Skeletal muscle tissue (tissue), 4 donors: ENCODE results near the gene RDH8. TPM values are rescaled to one million over a fixed set of nuclear protein-coding genes. Genes with fewer than 3 reads are reported as not detected.
A peak's percentile ranks its signal among the peaks of the same experiment; 100 is the strongest.

Source experiments
- H3K27ac ChIP-seq: one replicate; pipeline ENCODE4 v1.7.0; 2013; ENCODE audit warnings: mild to moderate bottlenecking, low read depth, low read length, inconsistent platforms
- H3K27me3 ChIP-seq, 3 donors: one replicate each; pipeline ENCODE4 v1.7.0; 2013; ENCODE audit warnings: low read length in 3 of 3; ENCODE audit not compliant: control insufficient read depth in 3 of 3, insufficient read depth in 3 of 3
- H3K36me3 ChIP-seq, 3 donors: one replicate each; pipeline ENCODE4 v1.7.0; 2013; ENCODE audit warnings: low read length in 3 of 3; ENCODE audit not compliant: control insufficient read depth in 3 of 3, insufficient read depth in 3 of 3
- H3K4me1 ChIP-seq, 3 donors: one replicate each; pipeline ENCODE4 v1.7.0; 2013; ENCODE audit warnings: low read length in 3 of 3, mild to moderate bottlenecking in 3 of 3; ENCODE audit not compliant: control insufficient read depth in 3 of 3, insufficient read depth in 3 of 3
- H3K4me3 ChIP-seq, 3 donors: one replicate each; pipeline ENCODE4 v1.7.0; 2013; ENCODE audit warnings: low read length in 3 of 3
- H3K9ac ChIP-seq, 3 donors: one replicate each; pipeline ENCODE4 v1.7.0; 2013; ENCODE audit warnings: low read length in 3 of 3, mild to moderate bottlenecking in 3 of 3, moderate library complexity in 2 of 3, low read depth in 1 of 3
- H3K9me3 ChIP-seq, 3 donors: one replicate each; pipeline ENCODE4 v1.7.0; 2013; ENCODE audit warnings: low read length in 3 of 3; ENCODE audit not compliant: control insufficient read depth in 3 of 3
- total RNA-seq: library from RNA; depleted of rRNA; stranded (reverse); fragments of >200 nt; gene quantifications from one replicate; pipeline ENCODE4 v1.2.3, GENCODE V29; 2014
- donor health status: Osteomylitis.

The RDH8 gene
- total RNA-seq, 1 donor from 2014 or later: not detected

GRCh38 chr19:9981406-9982260 is 31.6 kb upstream of the RDH8 start:
- Histone ChIP-seq H3K4me3 (no peak overlapping the region), H3K9me3 (no peaks in the 10 kb centered on the region), H3K27me3 (peaks cover 0 to 3% (median 0%) of the 10 kb centered on the region in 3 donors), H3K9ac (no peak overlapping the region), H3K4me1 (peaks cover 0 to 3% (median 0%) of the 10 kb centered on the region in 3 donors), H3K36me3 (peaks cover 0 to 16% (median 3%) of the 10 kb centered on the region in 3 donors), H3K27ac (no peak overlapping the region)

DNA sequence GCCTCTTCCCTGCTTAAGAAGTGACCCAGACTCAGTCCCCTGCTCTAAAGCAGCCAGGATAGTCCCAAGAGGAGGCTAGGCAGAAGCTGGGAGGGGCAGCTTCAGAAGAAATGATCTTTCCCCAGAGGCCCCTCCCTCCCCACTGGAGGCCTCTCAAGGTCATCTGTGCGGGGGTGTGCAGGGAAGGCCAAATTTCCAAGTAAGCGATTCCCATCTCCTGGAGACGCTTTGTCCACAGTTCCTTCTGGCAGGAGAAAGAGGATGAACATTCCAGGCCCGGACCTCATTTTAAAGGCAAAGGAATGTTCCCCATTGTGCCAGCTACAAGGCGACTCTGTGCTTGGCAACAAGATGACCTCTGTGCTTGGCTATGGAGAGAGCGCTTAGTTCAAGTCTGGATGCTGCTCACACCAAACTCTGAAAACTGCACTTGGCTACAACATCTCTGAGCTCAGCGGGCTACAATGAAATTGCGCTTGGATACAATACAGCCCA is 26.4 kb upstream of the RDH8 start:
- no peaks in the 10 kb centered on the region for H3K9me3 ChIP-seq
- H3K27ac ChIP-seq: peak overlapping the region; percentile 30
- H3K4me1 ChIP-seq: peaks cover 4 to 9% (median 6%) of the 10 kb centered on the region in 3 donors
- H3K27me3 ChIP-seq: peaks cover 0 to 3% (median 2%) of the 10 kb centered on the region in 3 donors
- H3K36me3 ChIP-seq: peaks cover 5 to 8% (median 5%) of the 10 kb centered on the region in 3 donors
- H3K9ac ChIP-seq: no peak overlapping the region
- no peak overlapping the region for H3K4me3 ChIP-seq

- Histone ChIP-seq H3K4me3 (no peak overlapping the region), H3K36me3 (peaks cover 5 to 7% (median 6%) of the 10 kb centered on the region in 3 donors), H3K27me3 (peaks cover 0 to 3% (median 2%) of the 10 kb centered on the region in 3 donors), H3K4me1 (peaks cover 4 to 9% (median 6%) of the 10 kb centered on the region in 3 donors), H3K9me3 (no peaks in the 10 kb centered on the region), H3K9ac (no peak overlapping the region), H3K27ac (no peak overlapping the region)
These were observed 23.8 kb upstream of the RDH8 start for GRCh38 chr19:9989504-9989903.

DNA sequence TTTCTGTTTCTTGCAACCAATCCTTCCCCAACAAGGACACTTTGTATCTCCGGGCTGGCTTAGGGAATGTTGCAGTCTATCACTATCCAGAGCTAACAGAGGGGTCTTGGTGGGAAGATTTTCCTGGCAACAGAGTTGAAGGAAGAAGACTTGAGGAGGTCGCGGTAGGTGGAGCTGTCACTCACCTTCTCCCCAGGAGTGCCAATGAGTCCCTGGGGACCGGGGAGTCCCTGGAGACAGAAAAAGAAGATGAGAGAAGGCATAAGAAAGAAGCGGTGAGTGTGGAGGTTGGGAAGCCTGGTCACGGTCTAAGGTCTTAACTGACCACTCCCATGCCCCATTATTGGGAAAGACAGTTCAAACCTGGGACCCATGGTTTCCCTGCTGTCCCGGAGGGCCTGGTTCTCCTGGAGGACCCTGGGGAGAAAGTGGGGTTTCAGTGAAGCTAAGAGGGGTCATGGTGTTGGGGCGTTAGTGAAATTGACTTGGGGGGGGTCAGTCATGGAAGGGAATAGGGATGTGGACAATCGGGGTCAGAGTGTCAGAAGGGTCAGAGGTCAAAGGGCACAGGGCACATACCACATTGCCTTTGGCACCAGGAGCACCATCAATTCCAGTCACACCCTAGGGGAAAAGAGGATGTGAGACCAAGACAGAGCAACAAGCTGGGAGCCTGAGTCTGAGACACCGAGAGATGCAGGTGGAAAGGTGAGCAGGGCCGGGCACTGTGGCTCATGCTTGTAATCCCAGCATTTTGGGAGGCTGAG is 21.7 kb upstream of the RDH8 start:
- Histone ChIP-seq H3K9ac (no peak overlapping the region), H3K4me1 (peaks cover 4 to 6% (median 6%) of the 10 kb centered on the region in 3 donors), H3K27me3 (peaks cover 0 to 2% (median 2%) of the 10 kb centered on the region in 3 donors), H3K4me3 (no peak overlapping the region), H3K27ac (no peak overlapping the region), H3K9me3 (no peaks in the 10 kb centered on the region), H3K36me3 (peaks cover 5 to 9% (median 8%) of the 10 kb centered on the region in 3 donors)

DNA sequence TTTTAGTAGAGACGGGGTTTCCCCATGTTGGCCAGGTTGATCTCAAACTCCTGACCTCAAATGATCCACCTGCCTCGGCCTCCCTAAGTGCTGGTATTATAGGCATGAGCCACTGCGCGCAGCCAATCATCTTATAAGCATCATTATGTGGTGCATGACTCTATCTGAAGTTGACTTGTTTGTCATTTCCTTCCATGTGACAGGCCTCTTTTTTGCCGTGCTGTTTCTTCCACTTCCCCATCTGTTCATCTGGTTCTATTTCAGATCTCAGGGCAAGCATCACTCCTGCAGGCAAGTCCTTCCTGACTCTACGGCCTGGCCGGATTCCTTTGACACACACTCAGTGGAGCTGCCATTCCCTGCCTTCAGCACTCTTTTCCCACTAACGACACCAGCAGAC is 18.2 kb upstream of the RDH8 start:
- peaks cover 5 to 16% (median 15%) of the 10 kb centered on the region in 3 donors for H3K36me3 ChIP-seq
- H3K27me3 ChIP-seq: peaks cover 0 to 2% (median 2%) of the 10 kb centered on the region in 3 donors
- H3K9ac ChIP-seq: no peak overlapping the region
- H3K4me3 ChIP-seq: no peak overlapping the region
- H3K9me3 ChIP-seq: no peaks in the 10 kb centered on the region
- no peaks in the 10 kb centered on the region for H3K4me1 ChIP-seq
- no peak overlapping the region for H3K27ac ChIP-seq

DNA sequence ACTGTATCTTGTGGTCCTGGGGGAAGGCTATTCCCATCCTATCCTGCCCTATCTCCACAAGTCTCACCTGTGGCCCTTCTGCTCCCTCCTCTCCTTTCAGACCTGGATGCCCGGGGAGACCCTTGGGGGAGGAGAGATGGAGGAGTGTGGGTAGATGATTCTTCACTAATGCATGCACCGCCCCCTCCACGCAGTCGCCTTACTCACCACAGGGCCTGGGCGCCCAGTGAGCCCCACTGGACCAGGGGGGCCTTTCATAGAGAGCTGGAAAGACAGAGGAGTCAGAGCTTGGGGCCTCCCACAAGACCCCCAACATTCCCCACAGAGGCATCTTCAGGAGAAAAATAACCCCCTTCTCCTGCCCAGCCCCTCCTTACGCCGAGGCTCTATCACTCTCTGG is 17.3 kb upstream of the RDH8 start:
- Histone ChIP-seq H3K9me3 (no peaks in the 10 kb centered on the region), H3K9ac (no peak overlapping the region), H3K27me3 (peaks cover 0 to 2% (median 2%) of the 10 kb centered on the region in 3 donors), H3K4me1 (no peaks in the 10 kb centered on the region), H3K27ac (no peak overlapping the region), H3K4me3 (no peak overlapping the region), H3K36me3 (peaks cover 5 to 16% (median 15%) of the 10 kb centered on the region in 3 donors)

DNA sequence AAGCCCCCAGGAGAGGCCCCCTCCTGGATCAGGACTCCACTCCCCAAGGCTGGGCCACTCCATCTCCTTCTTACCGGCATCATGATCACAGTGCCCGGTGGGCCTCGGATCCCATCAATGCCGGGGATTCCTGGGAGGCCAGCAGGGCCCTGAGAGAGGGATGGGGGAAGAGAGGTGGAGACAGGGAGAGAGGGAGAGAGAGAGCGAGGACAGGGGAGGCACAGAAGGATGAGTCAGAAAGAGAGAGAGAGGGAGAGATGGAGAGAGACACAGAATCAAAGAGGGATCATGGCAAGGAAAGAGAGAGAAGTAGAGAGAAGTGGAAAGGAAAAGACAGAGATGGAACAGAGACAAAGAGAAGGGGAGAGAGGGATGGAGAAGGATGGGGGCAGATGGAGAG is 16.7 kb upstream of the RDH8 start:
- Histone ChIP-seq H3K9ac (no peak overlapping the region), H3K27ac (no peak overlapping the region), H3K4me1 (no peaks in the 10 kb centered on the region), H3K27me3 (peaks cover 0 to 4% (median 0%) of the 10 kb centered on the region in 3 donors), H3K36me3 (peaks cover under 1 to 13% (median 12%) of the 10 kb centered on the region in 3 donors), H3K4me3 (no peak overlapping the region), H3K9me3 (no peaks in the 10 kb centered on the region)

GRCh38 chr19:10000171-10000826 is 13.0 kb upstream of the RDH8 start:
- Histone ChIP-seq H3K4me3 (no peak overlapping the region), H3K9ac (no peak overlapping the region), H3K36me3 (peaks cover 0 to 15% (median 7%) of the 10 kb centered on the region in 3 donors), H3K27me3 (peaks cover 0 to 4% (median 4%) of the 10 kb centered on the region in 3 donors), H3K9me3 (peaks cover 0 to 2% (median 0%) of the 10 kb centered on the region in 3 donors), H3K4me1 (peaks cover 0 to 14% (median 10%) of the 10 kb centered on the region in 3 donors), H3K27ac (no peak overlapping the region)

- Histone ChIP-seq H3K4me1 (peaks cover 0 to 23% (median 13%) of the 10 kb centered on the region in 3 donors), H3K4me3 (no peak overlapping the region), H3K27me3 (peaks cover under 1 to 5% (median 4%) of the 10 kb centered on the region in 3 donors), H3K27ac (no peak overlapping the region), H3K9me3 (peaks cover 0 to 2% (median 0%) of the 10 kb centered on the region in 3 donors), H3K9ac (no peak overlapping the region), H3K36me3 (peaks cover 0 to 14% (median 9%) of the 10 kb centered on the region in 3 donors)
These were observed 11.4 kb upstream of the RDH8 start for GRCh38 chr19:10001899-10002298.
